Measurements from ENCODE around the gene TRAPPC1.

TRAPPC1 gene

DNA sequence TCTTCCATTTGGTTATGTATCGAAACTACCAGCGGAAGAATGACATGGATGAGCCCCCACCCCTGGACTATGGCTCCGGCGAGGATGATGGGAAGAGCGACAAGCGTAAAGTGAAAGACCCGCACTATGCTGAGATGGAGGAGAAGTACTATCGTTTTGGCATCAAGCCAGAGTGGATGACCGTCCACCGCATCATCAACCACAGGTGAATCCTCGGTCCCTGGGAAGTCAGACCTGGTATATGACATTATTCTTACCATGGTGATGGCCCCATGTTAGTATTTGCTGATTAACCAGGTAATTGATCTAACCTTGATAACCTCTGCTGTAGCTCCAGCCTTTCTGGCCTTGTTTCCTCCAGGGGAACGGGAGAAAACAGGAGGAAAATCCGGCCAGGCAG lies 34.7 kb downstream of the TRAPPC1 start:
- DNase-seq: no peak

DNA sequence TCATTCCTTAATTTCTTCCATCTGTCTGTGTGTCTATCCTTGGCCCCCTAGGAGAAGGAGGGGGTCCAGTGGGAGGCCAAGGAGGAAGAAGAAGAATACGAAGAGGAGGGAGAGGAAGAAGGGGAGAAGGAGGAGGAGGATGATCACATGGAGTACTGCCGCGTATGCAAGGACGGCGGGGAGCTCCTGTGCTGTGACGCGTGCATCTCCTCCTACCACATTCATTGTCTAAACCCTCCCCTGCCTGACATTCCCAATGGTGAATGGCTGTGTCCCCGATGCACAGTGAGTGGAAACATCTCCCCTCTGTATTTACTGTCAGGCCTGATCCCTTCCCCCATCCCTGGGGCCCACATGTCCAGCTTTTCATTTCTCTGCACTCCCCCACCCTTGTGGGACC lies 36.9 kb downstream of the TRAPPC1 start:
- DNase-seq: no peak

DNA sequence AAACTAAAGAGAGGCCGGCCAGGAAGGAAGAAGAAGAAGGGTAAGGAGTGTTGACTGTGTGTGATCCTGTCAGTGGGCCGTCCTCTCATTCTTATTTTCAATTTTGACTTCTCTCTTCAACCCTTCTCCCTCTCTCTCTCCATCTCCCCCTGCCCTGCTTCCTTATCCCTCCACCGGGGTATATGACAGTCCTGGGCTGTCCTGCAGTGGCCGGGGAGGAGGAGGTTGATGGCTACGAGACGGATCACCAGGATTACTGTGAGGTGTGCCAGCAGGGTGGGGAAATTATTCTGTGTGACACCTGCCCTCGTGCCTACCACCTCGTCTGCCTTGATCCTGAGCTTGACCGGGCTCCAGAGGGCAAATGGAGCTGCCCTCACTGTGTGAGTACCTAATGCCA lies 37.5 kb downstream of the TRAPPC1 start:
- no peak for DNase-seq

DNA sequence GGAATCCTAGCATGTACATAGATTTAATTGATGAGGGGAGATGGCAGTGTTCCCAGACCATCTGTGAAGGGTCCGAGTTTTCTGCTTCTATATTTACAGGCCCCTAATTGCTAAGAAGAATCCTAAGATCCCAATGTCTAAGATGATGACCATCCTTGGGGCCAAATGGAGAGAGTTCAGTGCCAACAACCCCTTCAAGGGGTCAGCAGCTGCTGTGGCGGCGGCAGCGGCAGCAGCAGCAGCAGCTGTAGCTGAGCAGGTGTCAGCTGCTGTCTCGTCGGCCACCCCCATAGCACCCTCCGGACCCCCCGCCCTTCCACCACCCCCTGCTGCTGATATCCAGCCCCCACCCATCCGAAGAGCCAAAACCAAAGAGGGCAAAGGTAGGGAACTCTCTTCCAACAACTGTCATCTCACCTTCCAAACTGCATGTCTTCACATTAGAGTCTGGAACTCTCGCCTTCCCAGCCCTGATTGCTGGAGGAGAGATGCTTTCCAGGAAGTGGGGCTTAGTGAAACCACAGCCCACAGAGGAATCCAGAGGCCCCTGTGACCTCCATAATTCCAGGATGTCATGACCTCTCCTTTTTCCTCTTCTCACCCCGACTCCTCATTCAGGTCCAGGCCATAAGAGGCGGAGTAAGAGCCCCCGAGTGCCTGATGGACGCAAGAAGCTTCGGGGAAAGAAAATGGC lies 38.4 kb downstream of the TRAPPC1 start:
- no peak for DNase-seq

DNA sequence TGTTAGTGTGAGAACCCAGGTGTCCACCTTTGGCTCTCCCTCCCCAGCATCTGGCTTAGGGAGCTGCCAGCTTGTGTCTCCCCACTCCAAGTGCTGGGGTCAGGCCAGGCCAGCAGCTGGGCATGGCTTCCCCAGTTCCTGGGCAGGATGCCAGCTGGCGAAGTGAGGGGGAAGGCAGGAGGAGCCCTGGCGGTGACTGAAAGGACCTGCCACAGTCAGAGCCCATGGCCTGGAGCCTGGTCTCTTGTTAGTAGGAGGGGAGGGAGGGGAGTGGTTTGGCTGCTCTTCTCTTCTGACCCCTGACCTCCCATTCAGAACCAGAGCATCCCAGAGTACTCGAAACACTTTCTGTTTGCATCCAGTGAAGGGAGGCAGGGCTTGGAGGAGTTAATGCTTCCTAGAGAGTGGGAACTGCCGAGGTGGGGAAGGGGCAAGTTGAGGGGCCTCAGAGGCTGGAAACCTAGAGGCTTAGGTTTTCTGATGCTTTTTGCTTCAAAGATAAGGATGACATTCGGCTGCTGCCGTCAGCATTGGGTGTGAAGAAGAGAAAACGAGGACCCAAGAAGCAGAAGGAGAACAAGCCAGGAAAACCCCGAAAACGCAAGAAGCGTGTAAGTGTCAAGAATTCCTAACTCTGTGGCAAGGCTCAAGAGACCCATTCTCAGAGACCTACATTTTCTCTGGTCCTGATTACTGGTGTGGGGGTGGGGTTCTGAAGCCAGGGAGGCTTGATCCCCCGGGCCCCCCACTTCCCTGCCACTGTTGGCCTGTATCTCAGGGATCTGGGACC lies 42.4 kb downstream of the TRAPPC1 start:
- DNase-seq: peak; percentile 71

DNA sequence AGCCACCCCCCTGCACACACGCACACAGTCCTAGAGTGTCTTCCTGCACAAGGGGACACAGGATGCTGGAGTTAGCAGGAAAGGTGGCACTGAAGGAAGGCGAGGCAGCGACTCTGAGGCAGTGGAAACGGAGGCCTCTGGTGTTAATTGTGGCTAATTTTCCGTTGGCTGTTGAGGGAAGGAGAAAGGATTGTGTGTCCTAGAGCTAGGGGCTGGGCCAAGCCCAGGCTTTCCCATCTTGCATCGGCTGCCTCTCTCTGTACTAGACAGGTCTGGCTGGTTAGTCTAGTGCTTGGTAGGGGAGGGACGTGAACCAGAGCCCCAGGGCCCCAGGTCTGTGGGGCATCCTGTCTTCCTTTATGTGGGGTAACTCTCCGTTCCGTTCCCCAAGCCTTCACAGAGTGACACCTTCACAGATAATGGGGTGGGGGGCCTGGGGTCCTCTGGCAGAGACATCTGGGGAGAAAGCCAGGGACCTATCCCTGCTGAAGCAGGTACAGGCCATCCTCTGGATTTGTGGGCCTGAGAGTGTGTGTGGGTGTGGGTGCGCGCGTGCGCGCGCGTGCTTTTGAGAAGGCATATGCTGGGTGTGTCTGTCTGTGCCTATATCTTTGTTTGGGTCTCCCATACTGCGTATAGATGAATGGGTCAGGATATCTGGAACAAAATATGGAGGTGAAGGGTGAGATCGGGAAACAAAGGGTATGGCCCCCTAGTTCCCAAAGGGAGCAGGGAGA lies 43.4 kb downstream of the TRAPPC1 start, which contains the start of gene CHD3:
Gene CHD3 (plus strand): TSS at position 606 of the 737 bp plus-strand sequence. CDS start 212 bp downstream, outside the sequence.
- DNase-seq: no peak

DNA sequence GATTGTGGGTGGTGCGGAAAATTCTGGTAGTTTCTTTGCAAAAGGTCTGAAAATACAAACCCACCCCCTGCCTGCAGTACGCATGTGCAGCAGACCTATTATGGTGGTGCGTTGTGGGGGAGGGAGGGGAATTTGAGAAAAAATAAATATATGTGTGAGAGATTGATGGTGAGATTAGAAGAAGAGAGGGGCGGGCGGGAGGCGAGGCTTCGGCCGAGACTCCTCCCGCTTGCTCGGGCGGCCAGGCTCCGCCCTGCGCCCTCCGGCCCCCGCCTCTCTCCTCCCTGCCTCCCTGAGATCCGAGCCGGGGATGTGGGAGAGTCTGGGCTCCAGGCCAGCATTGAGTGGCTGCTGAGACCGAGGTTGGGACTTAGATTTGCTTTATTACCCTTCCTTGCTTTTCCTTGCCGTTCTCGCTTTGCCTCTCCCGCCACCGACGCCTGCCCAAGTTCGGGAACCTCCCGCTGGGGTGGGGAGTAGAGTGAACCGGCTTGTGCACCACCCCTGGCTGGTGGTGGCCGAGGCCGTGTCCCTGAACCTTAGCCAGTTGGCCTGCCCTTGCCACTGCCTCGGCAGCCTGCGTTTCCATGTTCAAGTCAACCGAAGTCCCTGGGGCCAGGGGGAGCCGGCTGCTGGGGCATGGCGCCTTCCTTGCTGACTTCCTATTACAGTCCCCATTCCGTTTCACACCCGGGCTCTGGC lies 44.1 kb downstream of the TRAPPC1 start:
- DNase-seq: peak; percentile 94

DNA sequence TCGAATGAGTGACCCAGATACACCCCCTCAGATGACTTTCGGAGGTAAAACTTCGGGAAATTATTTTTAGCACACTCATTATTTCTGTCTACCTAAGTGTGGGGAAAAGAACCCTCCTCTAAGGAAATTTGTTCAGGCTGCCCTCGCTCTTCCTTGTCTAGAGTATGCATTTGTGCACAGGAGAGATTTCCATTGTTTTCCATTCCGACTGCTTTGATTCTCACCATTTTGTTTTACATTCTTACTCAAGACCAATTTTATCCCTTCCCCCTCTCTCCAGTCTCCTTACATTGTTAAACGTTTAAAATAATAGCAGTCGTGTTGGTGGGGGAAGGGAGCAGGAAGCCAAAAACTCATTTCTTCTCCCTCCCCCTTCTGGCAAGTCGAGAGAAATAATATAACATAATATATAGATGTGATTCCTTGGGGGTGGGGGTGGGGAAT lies 44.7 kb downstream of the TRAPPC1 start:
- no peak for DNase-seq

DNA sequence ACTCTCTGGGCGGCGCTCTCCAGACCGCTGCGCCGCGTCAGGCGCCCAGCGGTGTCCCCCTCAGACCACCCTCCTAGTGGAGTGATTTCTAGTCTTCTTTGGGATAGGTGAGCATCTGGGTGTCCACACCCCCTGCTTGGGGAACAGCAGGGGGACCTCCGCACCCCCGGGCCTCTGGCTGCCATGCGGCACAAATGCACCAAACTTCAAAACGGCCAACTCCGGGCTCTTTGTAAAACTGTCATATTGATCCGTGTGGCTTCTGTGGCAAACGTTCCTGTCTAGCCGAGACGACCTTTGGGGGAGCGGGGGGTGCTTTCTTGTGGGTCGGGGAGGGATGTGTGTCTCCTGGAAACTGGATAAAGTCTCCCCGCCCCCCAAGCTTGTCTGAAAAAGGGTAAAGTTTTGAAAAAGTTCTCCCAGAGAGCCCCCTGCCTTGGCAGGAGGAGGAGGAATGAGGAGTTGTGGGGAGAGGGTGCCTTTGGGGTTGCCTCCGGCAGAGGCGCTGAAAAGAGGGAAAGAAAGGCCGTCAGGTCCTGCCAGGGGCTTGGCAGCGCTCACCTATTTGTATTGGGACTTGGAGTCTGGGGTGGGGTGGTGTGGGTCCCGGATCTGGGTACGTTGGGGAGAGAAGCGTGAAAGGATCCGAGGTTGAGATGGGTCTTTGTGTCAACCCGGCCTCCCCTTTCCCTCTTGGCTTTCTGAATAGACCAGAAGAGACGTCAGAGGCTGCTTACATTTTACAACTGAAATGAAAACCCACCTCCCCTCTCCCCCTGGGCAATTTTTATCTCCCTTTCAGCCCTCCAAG lies 45.3 kb downstream of the TRAPPC1 start:
- no peak for DNase-seq

DNA sequence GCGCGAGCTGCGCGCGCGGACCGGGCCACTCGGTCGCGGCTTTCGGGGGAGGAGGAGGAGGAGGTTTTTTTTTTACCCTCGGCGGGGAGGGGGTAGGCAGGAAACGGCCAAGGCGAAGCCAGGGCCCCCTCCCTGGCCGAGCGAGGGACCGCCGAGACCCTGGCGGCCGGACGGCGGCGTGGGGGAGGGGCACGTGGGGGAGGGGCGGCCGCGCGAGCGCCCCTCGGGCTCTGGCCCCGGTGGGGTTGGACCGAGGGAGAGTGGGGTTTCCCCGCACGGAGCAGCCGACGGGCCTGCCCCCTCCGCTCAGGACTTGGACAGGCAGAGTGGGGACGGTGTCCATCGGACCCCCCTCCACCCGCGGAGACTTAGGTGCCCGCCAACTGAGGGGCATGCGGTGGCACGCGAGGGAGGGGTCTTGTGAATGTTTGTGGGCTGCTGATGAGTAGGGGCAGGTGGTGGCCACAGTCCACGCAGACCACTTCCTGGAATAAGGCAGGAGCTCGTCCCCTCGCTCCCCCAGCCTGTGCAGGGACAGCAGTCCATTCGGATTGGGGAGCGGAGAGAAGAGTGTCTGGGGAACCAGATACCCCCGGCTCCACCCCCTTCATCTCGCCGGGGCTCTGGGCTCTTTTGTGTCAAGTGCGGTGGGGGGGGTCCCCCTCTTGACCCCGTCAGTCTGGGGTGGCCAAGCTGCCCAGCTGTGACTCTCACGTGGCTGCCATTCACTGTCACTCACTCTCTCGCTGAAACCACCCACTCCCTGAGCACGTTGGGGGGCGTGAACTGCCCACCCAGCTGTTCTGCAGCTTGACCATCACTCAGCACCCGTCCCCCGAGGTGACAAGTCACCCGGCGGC lies 46.1 kb downstream of the TRAPPC1 start:
- DNase-seq: no peak

DNA sequence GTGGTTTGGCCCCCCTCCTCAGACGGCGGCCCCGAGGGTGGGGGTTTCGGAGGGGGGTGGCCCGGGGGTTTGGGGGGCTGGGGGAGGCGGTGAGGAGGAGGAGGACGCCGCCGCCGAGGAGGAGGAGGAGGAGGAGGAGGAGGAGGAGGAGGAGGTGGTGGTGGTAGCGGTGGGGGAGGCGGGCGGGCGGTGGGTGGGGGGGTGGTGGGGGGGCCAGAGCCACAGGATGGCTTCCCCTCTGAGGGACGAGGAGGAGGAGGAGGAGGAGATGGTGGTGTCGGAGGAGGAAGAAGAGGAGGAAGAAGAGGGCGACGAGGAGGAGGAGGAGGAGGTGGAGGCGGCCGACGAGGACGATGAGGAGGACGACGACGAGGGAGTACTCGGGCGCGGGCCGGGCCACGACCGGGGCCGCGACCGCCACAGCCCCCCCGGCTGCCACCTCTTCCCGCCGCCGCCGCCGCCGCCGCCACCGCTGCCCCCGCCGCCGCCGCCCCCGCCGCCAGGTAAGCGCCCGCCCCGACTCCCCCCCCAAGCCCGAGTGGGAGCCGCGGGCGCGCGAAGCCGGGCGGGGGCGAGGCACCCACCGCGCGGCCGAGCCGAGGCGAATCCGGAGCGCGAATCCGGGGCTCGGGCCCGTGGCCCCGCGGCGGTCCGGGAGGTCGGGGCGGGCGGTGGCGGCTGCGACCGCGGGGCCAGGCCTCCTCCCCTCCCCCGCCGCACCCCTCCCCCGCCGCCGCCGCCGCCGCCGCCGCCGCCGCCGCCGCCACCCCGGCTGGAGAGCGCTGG lies 47.0 kb downstream of the TRAPPC1 start:
- DNase-seq: no peak

DNA sequence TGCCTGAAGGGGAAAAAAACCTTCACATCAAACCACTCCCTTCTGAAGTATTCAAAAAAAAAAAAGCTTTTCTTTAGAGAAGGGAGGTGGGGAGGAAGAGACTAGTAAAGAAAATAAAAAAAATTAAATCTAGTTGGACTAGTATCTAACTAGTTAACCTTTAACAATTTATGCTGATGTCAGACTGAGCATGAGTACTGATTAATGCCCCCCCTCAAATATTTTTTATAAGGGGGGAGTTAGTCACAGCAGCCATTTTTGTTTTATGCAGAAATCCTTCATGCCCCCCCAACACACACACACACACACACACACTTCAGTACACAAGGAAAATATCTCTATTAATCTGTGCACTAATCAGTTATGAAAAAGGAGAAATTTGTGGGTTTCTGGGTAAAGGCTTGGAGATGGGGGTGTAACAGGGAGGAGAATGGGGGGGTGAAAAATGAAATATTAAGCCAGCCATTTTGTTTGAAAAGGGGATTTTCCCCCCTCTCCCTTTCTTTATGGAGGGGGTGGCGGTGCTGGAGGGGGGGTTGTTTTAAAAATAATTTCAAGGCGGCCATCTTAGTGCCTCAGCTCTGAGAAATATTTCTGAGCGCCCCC lies 47.9 kb downstream of the TRAPPC1 start:
- DNase-seq: no peak

DNA sequence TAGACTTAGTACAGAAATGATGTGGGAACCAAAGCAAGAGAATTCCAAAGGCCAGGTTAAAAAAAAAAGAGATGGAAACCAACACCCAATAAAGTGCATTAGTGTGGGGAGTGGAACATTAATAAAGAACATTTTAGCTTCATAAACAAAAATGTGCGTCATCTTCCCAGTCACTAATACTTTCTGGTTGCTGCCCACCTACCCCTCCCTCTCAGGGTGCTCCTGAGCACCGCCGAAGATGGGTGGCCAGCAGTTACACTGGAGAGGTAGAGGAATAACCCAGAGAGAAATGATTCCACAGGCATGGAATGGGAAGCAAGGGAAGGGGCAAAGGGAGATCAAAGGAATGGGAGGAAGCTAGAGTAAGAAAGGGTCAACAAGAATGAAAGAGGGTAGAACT lies 49.1 kb downstream of the TRAPPC1 start:
- DNase-seq: no peak

DNA sequence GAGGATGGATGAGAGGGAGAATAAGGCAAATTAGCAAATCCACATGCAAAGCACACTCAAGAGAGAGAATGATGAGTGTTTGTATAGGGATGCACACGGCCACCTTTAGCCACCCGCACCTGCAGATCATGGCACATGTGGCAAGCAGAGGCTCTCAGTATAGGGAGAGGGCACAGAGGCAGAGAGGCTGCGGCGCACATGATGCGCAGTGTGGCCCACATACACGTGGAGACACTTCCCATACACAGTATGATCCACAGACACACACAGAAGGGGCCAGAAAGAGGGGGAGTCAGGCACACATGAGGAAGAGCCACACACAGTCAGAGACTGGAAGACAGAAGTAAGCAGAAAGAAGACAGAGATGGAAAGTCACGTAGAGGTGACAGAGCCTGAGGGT lies 49.7 kb downstream of the TRAPPC1 start:
- DNase-seq: no peak

DNA sequence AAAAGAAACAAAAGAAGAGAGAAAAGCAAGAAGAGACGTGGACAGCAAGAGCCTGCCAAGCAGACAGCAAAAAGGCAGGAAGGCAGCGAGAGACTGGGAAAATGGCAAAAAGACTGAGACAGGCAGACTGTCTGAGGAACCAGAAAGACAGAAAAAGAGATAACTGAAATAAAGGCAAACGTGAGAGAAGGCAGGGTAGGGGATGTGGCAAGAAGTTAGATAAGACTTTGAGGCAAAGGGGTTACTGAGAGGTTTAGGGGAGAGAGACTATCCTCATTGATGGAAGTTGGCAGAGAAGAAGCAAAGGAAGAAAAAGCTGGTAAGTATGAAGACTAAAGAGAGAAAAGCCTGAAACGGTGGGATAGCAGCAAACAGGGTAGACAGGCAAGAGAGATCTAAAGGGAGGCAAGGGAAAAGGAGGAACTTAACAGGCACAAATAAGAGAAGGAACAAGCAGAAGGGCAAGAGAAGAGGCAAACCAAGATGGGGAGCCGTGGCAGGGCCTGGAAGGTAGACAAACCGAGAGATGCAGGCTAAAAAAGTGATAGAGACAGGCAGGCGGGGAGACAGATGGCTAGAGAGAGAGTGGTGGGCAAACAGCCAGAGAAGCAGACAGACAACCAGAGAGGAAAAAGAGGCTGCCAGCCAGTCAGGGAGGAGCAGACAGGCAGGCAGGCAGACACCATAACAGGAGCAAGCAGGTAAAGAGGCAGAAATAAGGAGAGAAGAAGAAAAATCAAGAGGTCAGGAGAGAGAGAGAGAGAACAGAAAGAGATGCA lies 50.3 kb downstream of the TRAPPC1 start:
- DNase-seq: no peak
